Measurements from ENCODE around the gene SPEN.
"Not testable (repeated sequence)": the region's sequence is repeated elsewhere in the genome, so short reads cannot be mapped to it uniquely, and the experiment has no call there.

SPEN gene

GRCh38 chr1:15856888-15857287 is 9.4 kb downstream of the SPEN start:
- no peak for DNase-seq (ENCODE audit: low read depth in 1 of 2, low spot score in 1 of 2)

- no peak for DNase-seq (ENCODE audit: low read depth in 1 of 2, low spot score in 1 of 2)
Observed at GRCh38 chr1:15858069-15858670, 10.7 kb downstream of the SPEN start.

GRCh38 chr1:15858672-15859372 is 11.3 kb downstream of the SPEN start:
- DNase-seq (ENCODE audit: low read depth in 1 of 2, low spot score in 1 of 2), result no peak

- DNase-seq (ENCODE audit: low read depth in 1 of 2, low spot score in 1 of 2), result no peak
Observed at GRCh38 chr1:15863156-15863901, 15.8 kb downstream of the SPEN start.

GRCh38 chr1:15866721-15867201 is 19.3 kb downstream of the SPEN start:
- no peak for DNase-seq (ENCODE audit: low read depth in 1 of 2, low spot score in 1 of 2)

GRCh38 chr1:15867288-15867687 is 19.8 kb downstream of the SPEN start:
- no peak for DNase-seq (ENCODE audit: low read depth in 1 of 2, low spot score in 1 of 2)

- DNase-seq (ENCODE audit: low read depth in 1 of 2, low spot score in 1 of 2), result no peak
Observed at GRCh38 chr1:15869413-15869812, 21.9 kb downstream of the SPEN start.

GRCh38 chr1:15870421-15870820 is 22.9 kb downstream of the SPEN start:
- DNase-seq (ENCODE audit: low read depth in 1 of 2, low spot score in 1 of 2), result no peak

GRCh38 chr1:15874471-15874870 is 27.0 kb downstream of the SPEN start:
- DNase-seq (ENCODE audit: low read depth in 1 of 2, low spot score in 1 of 2), result no peak

GRCh38 chr1:15876357-15877055 is 29.0 kb downstream of the SPEN start:
- DNase-seq (ENCODE audit: low read depth in 1 of 2, low spot score in 1 of 2), result no peak

GRCh38 chr1:15881961-15882360 is 34.5 kb downstream of the SPEN start:
- no peak for DNase-seq (ENCODE audit: low read depth in 1 of 2, low spot score in 1 of 2)

GRCh38 chr1:15882665-15883064 is 35.2 kb downstream of the SPEN start:
- DNase-seq (ENCODE audit: low read depth in 1 of 2, low spot score in 1 of 2), result no peak

- DNase-seq (ENCODE audit: low read depth in 1 of 2, low spot score in 1 of 2), result no peak
Observed at GRCh38 chr1:15883326-15883725, 35.8 kb downstream of the SPEN start.

GRCh38 chr1:15884477-15884876 is 37.0 kb downstream of the SPEN start:
- DNase-seq (ENCODE audit: low read depth in 1 of 2, low spot score in 1 of 2), result no peak

GRCh38 chr1:15885269-15885668 is 37.8 kb downstream of the SPEN start:
- no peak for DNase-seq (ENCODE audit: low read depth in 1 of 2, low spot score in 1 of 2)

- DNase-seq (ENCODE audit: low read depth in 1 of 2, low spot score in 1 of 2), result no peak
Observed at GRCh38 chr1:15885701-15886610, 38.4 kb downstream of the SPEN start.

- no peak for DNase-seq (ENCODE audit: low read depth in 1 of 2, low spot score in 1 of 2)
Observed at GRCh38 chr1:15886611-15887167, 39.2 kb downstream of the SPEN start.

- DNase-seq (ENCODE audit: low read depth in 1 of 2, low spot score in 1 of 2), result not testable (repeated sequence)
Observed at GRCh38 chr1:15892857-15893599, 45.5 kb downstream of the SPEN start.

GRCh38 chr1:15895233-15895632 is 47.7 kb downstream of the SPEN start:
- DNase-seq (ENCODE audit: low read depth in 1 of 2, low spot score in 1 of 2), result no peak

All from activated T-helper 1 cell treated with anti-CD3 and anti-CD28 coated beads, Interleukin-2, amount 50 U/mL, for 16 hours (primary cell).